Stimulated activated CD8-positive, alpha-beta memory T cell treated with anti-CD3 and anti-CD28 coated beads, Interleukin-2, amount 100 ng/mL, for 48 hours (primary cell): Measurements from ENCODE around the gene AHCYL2.
"Not testable (repeated sequence)": the region's sequence is repeated elsewhere in the genome, so short reads cannot be mapped to it uniquely, and the experiment has no call there.

Experiments used
- DNase-seq, 2 donors: peaks; one replicate each; pipeline ENCODE4 v3.0.0-alpha.2; 2020; ENCODE audit warnings: low read depth in 2 of 2

The AHCYL2 gene

DNA sequence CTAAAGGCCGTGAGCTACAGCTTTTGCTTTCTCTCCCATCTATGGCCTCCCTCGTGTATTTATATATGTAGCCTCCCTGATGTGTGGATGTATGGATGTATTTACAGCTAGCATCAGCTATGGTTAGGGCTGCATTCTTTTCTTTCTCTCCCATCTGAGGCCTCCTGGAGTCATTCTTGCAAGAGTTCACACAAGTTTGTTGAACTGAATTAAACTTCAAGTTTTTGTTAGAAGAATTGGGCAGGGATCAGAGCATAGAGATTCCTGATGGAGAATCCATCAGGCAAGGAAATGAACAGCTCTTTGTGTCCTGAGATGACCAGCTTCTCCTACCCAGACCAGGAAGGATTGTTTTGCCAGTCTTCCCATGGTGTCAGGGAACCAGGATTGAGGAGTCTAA lies 60.3 kb downstream of the AHCYL2 start:
- no peak for DNase-seq

DNA sequence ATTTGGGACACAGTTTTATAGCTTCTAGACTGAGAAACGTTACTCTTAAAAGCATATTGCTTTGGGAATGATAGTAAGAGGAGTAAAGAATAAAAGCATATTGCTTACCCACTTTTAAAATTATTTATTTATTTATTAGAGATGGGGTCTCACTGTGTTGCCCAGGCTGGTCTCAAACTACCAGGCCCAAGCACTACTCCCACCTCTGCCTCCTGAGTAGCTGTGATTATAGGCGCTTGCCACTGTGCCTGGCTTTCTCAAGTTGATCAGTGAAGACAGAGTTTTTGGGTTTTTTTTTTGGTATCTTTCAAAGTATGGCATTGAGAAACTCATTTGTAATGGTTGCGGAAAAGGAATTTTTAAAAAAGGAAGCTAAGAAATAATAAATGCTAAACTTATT lies 68.0 kb downstream of the AHCYL2 start:
- DNase-seq, result no peak

DNA sequence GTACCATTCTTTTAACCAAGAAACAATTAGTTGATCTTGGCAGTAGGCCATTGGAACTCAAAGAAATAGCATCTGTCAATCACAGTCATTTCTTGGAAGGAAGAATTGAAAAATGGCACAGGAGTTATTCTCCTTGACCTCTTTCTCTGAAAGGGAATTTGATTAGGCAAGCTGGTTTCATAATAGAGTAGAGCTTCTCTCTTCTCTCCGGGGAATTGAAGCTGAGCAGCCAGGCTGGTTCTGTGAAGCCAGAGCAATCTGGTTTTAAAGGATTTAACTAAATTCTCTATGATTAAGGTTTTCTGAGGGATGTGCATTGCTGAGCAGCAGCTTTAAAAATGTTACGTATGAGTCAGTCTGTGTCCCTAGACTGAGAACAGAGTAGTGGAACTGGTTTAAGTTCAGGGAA lies 70.2 kb downstream of the AHCYL2 start:
- no peak for DNase-seq

DNA sequence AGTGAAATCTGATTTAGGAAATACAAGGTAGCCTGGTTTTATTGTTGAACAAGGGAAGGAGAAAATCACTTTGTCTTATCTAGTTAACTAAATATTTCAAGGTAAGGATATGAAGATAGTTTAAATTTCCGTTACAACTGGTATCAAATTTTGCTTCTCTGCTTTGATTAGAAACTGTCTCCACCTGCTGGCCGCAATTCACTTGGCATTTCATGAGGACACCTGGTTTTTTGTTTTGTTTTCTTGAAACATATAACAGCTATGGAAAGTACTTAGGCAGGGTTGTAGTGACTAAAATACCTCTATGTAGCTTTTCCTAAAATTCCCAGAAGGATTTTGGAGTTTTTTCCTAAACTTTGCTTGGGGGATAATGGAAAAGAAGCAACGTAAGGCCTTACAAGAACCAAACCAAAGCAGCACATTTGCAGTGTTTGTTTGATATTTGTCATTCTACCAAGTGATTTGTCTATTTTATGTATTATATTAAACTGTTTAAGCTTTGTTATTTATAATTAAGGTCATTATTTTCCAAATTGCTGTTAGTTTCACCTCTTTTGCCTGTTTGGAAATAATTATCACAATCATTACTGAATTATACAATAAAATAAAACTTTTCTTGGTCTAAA lies 73.6 kb downstream of the AHCYL2 start:
- DNase-seq, result peak in 1 of 2 donors; percentile 20

DNA sequence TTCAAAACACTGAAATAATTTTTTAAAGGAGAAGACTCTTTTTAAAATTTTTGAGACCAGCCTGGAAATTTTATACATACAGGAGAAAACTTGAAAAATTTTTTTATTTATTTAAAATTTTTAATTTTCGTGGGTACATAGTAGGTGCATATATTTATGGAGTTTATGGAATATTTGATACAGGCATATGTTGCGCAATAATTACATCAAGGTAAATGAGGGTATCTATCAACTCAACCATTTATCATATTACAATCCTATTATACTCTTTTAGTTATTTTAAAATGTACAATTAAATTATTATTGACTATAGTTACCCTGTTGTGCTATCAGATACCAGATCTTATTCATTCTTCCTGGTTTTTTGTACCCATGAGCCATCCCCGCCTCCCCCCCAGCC lies 75.1 kb downstream of the AHCYL2 start:
- no peak for DNase-seq

DNA sequence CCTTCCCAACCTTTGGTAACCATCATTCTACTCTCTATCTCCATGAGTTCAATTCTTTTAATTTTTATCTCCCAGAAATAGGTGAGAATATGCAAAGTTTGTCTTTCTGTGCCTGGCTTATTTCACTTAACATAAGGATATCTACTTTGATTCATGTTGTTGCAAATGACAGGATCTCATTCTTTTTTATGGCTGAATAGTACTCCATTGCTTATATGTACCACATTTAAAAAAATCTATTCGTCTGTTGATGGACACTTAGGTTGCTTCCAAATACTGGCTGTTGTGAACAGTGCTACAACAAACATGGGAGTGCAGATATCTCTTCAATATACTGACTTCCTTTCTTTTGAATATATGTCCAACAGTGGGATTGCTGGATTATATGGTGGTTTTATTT lies 75.5 kb downstream of the AHCYL2 start:
- DNase-seq, result not testable (repeated sequence)

DNA sequence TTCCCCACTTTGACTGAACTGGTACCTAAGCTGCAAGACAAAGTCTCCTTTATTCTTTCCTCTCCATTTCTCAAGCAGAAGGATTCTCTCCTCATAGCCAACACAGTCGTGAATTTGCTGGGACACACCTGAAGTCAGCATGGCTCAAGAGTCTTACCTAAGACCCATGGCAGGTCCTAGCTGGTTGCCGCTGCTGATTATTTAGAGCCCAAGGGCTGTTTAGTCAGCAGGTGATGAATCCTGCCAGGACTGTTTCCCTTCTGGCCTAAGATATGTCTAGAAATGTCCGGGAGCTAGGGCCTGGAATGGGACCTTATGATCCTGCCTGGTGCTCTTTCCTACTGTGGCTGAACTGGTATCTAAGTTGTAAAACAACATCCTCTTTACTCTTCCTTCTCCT lies 82.8 kb downstream of the AHCYL2 start:
- DNase-seq, result no peak

DNA sequence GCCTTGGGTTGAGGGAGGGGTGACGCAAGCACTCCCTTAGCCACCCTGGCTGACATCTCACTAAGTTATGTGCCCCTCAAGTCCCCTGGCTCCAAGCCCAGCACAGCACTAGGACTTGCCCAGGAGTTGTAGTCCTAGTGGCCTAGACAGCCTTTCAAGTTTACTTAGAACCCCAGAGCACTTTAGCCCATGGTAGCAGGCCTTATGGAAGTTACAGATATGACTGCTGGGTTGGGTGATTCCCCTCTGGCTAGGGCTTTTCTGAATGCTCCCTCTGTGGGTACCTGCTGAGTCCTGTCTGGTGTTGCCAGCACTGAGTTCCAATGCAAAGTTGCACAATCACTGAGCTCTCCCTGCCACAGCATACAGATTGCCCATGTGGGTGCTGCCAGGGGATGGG lies 83.2 kb downstream of the AHCYL2 start:
- DNase-seq, result no peak

DNA sequence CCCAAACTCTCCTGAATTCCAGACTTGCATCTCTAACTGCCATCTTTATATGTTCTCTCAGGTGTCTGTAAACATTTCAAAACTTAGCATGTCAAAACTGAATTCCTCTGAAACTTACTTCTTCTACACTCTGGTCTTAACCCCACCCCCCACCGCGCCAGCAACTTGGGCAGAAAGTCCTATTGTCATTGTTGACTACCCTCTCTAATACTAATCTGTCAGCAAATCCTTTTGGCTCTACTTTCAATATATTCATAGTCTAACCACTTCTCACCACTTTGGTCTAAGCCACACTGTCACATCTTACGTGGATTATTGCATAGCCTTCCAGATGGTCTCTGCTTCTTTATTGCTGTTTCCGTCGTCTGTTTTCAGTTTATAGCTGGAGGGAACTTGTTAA lies 86.6 kb downstream of the AHCYL2 start:
- no peak for DNase-seq

DNA sequence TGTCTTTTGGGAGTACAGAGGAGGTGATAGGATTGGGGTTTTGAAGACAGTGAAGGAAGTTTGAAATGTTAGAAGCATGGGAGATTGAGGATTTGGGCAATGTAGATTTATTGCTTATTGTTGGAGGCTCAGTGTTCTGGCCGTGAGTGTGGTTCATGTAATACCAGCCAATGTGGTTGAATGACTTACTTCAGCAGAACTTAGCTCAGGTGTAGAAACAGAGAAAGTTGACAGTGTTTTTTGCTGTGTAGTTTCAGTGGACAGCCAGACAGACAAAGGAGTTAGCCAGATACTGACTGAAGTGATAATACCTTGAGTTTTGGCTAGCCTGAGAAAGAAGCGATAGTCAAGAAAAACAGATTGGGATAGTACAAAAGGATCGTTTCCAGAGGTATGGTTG lies 88.5 kb downstream of the AHCYL2 start:
- no peak for DNase-seq

DNA sequence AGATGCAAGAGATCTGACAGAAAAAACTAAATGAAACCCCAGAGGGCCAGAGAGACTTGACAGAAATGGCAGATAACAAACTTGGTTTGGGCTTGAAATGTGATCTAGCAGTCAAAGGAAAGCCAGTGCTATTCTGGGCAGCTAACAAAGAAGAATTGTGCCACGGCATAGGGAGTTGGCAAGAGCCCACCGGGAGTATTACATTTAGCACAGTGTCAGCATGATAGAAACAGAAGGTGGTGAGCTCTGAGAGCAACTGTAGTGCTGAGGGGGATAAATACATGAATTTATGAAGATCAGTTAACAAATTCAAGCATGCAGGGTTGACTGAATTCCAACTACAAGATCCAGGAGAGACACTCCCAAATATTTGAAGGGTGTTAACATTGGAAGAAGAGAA lies 91.1 kb downstream of the AHCYL2 start:
- DNase-seq, result no peak

DNA sequence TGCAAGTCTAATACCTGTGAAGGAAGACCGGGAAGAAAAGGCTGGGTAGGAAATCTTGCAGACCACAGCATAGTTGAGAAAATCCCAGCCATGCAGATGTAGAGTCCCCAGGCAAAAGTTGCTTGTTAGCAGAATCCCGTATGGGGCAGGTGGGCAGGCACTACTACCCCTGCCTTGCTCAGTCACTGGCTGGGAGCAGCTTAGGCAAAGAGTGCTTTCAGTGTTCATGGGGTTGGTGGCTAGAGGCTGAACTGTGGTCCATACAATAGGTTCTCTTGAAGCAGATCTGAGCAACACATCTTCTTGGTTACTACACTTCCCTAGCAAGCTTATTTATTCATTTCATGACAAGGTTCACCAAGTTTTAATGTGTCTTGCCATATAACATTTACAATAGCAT lies 92.6 kb downstream of the AHCYL2 start:
- no peak for DNase-seq

DNA sequence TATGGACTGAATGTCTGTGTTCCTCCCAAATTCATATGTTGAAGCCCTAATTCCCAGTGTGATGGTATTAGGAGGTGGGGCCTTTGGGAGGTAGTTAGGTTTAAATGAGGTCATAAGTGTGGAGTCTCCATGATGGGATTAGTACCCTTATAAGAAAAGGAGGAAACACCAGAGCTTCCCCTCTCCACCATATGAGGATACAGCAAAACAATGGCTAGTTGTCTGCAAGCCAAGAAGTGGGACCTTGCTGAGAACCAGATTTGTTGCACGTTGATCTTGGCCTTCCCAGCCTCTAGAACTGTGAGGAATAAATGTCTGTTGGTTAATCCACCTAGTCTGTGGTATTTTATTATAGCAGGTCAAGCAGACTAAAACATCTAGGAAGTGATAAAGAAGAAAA lies 102.2 kb downstream of the AHCYL2 start:
- no peak for DNase-seq

DNA sequence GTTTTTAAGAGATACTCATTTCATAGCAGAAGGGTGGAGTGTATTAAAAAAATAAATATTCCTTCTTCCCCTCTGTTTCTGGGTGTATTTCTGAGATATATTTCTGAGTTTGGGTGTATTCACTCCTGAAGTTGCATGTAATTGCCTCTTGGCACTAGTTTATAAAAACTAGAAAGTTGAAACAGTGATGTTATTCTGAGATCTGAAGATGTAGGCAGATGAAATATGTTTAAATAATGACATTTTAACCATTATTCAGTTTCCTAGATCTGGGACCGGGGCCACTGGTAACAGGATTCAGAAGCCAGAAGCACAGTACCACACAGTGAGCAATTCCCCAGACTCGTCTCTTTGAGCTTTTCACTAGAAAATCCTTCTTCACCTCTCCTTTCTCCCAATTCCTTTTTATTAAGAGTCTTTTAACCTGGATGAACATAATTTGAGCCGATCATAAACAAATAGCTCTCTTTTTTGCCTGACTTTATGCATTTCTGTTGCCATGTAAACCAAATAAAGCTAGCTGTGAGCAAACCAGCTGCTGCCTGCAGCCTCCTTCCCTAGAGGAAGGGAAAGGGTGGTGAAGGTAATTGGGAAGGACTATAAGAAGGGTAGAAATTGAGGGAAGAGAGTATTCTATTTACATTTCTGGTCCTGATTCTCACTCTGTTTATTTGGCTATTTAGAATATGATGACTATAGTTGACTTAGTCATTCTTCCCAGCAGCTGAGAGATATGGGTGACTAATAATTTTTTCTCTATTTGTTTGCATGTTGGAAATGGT lies 107.6 kb downstream of the AHCYL2 start:
- no peak for DNase-seq

DNA sequence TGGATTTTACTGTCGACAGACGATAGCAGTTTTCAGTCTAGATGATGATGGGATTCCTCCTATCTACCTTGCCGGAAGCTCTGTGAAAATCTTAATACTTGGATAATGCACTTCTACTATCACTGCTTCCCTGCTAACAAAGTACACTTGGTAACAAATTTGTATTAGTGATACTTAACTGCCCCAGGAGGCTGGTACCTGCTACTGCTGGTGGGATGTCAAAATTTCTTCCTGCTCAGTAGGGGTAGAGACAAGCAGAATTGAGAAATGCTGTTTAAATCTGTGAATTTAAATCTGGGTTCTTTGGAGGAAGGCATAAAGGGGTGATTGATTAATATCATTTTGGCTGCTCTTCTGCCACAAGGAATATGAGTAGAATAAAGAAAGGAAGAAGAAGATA lies 109.6 kb downstream of the AHCYL2 start:
- no peak for DNase-seq

DNA sequence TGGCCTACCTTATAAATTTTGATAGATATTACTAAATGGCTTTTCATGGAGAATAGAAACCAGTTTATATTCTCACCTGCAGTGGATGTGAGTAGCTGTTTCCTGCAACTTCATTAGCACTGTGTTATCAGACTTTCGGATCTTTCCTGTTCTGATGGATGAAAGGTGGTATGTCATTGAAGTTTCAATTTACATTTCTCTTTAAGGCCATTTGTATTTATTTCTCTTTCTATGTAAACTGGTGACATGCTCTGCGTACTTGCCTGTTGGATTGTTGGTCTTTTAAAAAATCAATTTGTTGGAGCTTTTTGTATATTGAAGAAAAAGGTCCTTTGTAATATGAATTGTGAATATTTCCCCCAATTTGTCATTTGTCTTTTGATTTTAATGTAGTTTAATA lies 113.6 kb downstream of the AHCYL2 start:
- DNase-seq, result no peak

DNA sequence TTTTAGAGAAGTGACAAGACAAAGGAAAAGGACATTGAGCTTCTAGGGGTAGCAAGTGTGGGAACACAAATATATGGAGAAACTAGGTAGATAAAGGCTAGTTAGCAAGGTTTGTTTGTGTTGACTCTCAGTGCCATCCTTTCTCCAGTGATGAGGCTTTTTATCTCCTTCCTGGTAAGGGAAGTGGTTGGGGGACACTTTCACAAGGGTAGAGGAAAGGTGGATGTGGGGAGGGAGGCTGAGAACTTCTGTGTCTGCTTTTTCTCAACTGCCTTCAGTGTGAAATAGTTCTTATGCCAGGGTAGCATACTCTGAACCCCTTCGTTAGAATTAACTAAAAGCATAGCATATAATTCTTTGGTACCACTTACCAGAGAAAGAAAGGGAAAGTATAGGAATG lies 116.4 kb downstream of the AHCYL2 start:
- no peak for DNase-seq

DNA sequence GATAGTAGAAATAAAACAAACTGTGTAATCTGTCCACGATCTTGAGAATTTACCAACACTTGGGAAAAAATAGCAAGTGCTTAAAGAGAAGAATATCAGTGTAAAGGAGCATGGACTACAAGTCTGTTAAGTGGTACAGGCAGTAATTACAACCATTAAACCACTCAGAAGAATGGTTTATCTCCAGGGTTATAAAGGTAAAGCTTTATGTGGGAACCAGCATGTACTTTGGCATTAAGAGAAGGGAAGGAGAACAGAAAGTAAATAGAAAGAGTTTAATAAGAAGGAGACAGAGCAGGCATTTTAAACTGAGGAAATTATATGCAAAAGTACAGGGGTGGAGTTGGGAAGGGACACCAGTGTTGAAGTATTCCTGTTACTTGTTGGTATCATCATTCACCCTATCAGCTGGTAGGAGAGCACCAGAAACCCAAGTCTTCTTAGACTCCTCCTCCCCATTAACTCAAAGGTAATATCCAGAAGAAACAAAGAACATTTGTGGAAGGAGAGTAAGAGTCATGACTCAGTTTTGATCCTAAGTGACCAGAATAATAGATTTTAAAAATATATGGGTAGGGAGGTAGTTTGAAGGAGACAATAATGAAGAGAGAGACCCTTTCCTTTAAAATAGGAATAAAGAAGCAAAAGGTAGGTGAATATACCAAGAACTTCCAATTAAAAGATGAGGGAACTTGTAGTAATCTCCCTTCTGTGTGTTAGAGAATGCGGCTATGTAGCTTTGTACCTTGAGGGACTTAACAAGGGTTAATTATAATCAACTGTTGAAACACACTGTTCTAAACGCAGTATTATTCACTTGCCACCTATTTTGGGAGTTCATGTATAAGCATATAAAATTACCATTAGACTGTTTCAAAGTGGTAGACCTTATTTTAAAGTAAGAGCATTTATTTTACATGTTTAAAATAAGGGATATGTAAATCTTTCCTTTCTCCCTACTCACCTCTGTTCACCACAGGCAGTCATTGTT lies 117.3 kb downstream of the AHCYL2 start:
- DNase-seq, result no peak

DNA sequence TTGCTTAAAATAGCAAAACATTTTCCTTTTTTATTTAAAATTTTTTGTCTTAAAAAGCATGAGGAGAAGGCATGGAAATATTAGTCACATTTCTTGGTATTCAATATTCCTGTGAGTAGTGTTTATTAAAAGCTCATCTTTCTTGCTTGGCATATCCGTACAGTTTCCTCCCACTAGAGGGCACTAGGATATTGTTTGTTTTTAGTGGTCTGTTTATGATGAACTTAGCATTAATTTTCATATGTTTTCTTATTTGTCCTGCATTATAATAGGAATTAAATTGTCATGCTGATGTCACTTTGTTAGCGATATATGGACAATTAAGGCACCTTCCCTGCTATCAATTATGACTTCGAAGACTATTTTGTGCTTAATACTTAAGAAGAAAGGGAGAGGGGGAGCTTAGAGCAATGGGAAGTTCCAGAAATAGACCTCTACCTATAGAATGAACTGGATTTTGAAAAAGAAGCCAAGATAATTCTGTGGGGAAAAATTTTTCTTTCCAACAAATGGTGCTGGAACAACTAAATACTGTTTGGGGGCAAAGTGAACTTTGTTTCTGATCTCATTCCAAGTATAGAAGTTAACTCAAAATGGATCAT lies 118.4 kb downstream of the AHCYL2 start:
- DNase-seq, result no peak

DNA sequence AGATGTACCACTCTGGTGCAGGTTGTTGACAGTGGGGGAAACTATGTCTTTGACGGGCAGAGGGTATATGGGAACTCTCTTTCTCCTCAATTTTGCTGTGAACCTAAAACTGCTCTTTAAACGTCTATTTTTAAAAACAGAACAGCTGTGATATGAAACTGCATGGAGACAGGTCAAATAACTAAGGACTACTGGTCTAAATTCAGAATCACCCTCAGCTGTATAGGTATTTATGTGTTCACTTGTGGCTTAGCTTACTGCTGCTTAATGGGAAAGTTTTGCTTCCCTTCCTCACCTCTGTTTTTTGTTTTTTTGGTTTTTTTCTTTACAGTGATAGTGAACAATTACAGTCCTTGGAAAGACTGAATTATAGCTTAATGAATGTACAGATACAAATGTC lies 122.5 kb downstream of the AHCYL2 start:
- no peak for DNase-seq

DNA sequence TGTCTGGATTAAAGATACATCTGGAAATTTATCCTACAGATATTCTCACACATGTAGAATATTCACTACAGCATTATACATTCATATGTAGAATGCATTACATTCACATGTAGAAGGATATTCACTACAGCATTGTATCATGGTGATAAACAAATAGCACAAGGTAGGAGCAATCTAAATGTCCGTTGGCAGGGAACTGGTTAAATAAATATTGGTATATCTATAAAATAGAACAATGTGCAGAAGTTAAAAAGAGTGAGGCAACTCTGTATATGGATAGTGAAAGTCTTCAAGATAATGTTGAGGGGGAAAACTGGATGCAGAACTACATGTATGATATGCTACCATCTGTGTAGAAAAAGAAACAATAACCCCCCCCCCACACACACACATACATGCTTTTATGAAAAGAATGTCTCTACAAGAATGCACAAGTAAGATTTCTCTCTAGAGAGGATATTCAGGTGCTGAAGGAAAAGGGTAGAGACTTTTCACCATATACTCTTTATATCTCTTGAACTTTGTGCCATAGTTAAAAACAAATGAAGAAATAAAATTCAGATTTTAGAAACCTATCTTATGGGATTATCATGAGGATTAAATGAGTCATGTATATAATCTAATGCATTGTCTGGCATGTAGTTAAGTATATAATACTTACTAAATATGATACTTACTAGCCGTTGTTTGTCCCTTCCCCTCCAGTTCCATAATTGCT lies 123.4 kb downstream of the AHCYL2 start:
- no peak for DNase-seq
